ENCODE results near the gene DEFB126.
"Not testable (repeated sequence)": the region's sequence is repeated elsewhere in the genome, so short reads cannot be mapped to it uniquely, and the experiment has no call there.

Gene DEFB126

DNA sequence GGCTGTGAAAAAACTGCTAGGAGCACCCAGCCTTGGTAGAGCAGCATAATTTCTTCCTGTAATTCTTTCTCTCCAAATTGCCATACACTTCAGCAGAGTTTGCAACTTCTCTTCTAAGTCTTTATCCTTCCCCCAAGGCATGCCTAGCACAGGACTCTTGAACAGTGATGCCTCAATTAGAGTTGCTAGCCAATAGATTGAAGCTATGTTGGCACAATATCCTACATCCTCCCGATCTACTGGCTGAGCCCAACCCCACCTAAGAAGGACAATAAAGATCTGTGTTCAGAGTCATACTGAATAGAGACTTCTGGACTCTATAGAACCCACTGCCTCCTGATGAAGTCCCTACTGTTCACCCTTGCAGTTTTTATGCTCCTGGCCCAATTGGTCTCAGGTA is at the start of gene DEFB126:
TSS of gene DEFB126 (plus strand) at position 301 of the 400 bp plus-strand sequence. CDS start at position 340, 39 bp downstream.
- DNase-seq (ENCODE audit: low read depth): no peak

DNA sequence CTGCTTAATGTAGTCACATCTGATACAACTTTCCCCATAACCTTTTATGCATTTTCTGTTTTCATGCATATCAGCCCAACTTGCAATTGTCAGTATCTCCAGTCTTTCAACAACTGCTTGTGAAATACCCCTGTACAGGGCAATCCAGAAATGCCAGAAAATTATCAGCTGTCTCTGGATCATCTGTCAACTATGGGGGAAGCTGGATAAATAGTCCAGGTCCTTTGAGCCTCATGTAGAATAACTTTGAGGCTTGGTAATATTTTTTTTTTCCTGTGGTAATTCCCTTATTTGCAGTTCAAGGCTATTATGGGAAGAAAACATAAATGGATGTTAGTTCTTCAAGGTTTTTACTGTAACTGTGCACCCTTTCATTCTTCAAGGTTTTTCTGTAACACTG is 48.7 kb upstream of the DEFB126 start:
- no peak for DNase-seq (ENCODE audit: low read depth)

DNA sequence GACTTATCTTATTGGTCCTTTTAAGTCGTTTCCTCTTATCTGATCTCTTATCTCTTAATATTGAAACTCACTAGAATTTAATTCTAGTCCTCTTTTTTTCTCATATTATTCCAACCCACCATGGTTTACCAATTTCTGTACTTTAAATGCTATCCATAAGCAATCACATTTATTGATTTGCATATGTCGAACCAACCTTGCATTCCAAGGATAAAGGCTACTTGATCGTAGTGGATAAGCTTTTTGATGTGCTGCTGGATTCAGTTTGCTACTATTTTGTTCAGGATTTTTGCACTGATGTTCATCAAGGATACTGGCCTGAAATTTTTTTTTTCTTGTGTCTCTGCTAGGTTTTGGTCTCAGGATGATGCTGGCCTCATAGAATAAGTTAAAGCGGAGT is 47.2 kb upstream of the DEFB126 start:
- DNase-seq (ENCODE audit: low read depth): no peak

GRCh38 chr20:97691-98090 is 44.7 kb upstream of the DEFB126 start:
- DNase-seq (ENCODE audit: low read depth): not testable (repeated sequence)

- no peak for DNase-seq (ENCODE audit: low read depth)
Measured at GRCh38 chr20:101975-102374, 40.4 kb upstream of the DEFB126 start.

DNA sequence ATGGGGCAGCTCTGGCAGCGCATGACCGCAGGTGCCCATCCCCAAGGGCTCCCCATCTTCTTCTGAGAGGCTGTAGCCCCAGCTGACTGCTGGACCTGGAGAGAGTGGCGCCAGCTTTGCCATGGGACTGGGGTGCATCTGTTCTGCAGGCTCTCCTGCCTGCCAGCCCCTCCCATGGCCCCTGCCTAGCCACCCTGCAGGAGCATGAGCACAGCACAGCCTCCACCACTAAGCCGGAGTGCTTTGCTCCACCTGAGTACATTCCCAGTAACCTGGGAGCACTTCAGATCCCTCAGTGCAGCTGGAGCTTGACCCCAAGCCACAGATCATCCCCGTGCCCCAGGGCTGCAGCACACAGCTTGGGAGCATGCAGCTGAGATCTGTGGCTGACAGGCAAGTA is 38.9 kb upstream of the DEFB126 start:
- no peak for DNase-seq (ENCODE audit: low read depth)

- DNase-seq (ENCODE audit: low read depth): no peak
Measured at GRCh38 chr20:112396-112795, 30.0 kb upstream of the DEFB126 start.

GRCh38 chr20:117518-117917 is 24.9 kb upstream of the DEFB126 start:
- no peak for DNase-seq (ENCODE audit: low read depth)

GRCh38 chr20:129786-130323 is 12.5 kb upstream of the DEFB126 start:
- DNase-seq (ENCODE audit: low read depth): not testable (repeated sequence)

DNA sequence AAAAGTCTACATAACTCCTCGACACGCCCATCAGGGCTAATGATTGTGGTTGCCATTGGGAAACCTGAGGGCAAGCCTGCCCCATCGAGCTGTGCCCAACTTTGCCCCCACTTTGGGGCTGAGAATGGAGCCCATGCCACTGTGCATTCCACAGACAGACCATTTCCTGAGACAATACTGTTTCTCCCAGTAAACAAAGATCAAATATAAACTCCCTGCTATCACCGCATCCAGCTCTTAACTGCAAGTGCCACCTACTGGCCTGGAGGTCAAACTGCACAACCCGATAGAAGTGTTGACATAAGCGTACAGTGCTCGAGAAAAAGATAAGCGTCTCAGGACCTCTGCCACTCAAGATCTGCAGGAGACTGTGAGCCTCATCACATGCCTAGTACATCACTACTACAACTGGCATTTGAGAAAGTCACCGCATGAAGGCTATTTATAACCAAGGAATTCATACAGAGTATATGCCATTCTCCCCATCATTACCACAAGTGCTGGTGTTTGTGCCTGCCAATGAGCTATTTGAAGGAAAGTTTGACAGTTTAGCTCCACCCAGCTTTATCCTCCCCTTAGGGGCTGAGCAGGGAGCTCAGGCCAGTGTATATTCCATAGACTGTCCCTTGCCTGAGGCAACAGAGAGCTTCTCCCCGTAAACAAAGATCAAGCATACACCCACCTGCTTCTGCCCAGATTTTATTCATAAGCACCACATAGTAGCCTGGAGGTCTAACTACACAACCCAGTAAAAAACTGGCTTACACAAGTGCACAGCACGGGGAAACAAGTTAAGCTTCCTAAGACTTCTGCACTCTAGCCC is 4.5 kb upstream of the DEFB126 start:
- peak; percentile 21 for DNase-seq (ENCODE audit: low read depth)

DNA sequence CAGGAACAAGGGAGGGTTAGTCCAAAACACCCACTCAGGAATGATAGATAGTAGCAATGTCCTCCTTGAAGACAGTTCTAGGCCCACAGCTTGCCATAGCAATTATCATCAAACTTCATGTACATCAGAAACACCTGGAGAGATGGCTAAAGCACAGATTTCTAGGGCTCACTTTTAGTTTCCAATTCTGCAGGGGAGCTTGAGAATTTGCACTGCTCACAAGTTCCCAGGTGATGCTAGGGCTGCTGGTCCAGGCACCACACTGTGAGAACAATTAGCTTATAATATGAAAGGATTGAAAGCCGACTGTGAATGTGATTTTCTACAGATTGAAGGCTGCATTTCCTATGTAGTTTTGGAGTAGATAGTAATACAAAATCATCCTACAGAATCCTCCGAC is 3.5 kb downstream of the DEFB126 start:
- no peak for DNase-seq (ENCODE audit: low read depth)

DNA sequence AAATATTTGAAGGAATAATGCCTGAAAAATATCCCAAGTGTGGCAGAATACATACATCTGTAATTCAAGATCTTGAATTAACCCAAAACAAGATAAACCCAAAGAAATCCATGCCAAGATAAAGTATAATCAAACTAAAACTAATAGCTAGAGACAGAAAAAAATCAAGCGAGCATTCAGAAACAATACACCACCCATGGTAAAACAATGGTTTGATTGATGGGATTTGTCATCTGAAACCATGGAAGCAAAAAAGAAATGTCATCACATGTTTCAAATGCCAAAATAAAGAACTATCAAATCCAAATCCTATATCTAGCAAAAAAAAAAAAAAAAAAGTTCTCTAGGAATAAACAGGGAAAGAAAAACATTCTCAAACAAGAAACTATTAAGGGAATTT is 9.7 kb downstream of the DEFB126 start:
- DNase-seq (ENCODE audit: low read depth): no peak

DNA sequence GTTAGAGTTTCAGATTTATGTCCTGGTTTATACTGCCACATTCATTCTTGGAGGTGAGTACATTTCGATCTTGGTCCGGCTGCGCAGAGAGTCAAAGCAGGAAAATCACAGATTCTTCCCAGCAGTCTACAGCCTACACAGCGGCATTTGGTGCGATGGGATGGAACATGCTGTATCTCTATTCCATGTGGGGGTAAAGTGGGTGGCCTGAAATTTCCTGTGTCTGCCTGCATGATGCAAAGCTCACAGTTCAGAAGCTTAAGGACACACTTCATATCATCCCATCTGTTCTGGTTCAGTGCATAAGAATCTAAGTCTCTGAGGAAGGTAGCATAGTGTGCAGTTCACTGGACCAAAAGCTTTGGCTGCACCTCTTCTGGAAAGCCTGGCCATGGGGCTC is 14.8 kb downstream of the DEFB126 start, which contains the start of gene DEFB127:
TSS of gene DEFB127 (plus strand) at position 301 of the 400 bp plus-strand sequence. CDS start at position 392, 91 bp downstream.
- DNase-seq (ENCODE audit: low read depth): no peak

DNA sequence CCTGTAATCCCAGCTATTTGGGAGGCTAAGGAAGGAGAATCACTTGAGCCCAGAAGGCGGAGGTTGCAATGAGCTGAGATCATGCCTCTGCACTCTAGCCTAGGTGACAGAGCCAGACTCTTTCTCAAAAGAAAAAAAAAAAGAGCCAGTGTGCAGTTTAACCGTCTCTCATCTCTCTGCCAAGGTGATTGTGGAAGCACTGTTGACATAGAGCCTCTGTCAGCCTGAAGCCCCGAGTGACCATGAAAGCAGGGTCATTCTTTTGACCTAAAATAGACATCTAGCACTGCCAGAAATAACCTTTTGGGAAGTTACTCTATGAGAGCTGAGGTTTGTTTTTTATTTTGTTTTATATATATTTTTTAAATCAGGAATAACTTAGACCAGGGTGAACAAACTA is 22.2 kb downstream of the DEFB126 start:
- DNase-seq (ENCODE audit: low read depth): no peak

GRCh38 chr20:168876-169275 is 26.5 kb downstream of the DEFB126 start:
- no peak for DNase-seq (ENCODE audit: low read depth)

- DNase-seq (ENCODE audit: low read depth): no peak
Measured at GRCh38 chr20:184288-184687, 41.9 kb downstream of the DEFB126 start.

DNA sequence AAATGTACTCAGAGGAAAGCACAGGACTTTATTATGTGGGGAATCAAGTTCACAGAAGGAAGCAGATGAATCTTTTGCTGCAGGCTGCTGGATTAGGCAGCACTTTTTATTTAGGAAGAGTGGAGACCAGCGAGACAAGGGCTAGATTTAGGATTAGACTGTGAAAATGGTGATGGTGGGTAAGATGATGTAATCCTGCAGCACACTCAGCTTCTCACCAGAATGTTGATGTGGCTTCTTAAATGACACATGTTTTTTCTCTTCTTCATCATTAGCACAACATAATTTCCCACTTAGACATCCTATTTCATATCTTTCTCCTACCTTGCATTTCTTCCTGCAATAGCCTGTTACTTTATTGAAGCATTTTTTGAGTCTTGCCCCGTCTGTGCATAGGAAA is 45.3 kb downstream of the DEFB126 start:
- no peak for DNase-seq (ENCODE audit: low read depth)

DNA sequence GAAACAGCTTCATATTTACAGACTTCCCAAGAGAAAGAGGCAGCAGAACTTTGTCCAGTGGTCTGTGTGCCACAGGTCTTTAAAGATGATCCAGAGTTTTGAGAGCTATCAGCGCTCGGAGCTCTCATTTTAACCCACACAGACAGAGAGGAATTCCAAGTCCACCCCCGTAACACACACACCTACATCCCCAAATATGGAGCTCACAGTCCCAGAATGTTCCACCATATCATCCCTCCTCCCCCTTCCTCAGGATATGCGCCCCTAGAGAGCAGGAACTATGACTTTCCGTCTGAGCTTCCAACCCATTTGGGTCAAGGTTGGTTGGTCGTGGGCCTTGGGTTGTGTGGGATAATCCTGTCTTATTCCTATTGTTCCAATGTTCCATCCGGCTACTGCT is 47.2 kb downstream of the DEFB126 start, which contains the start of gene DEFB128:
TSS of gene DEFB128 (minus strand) at position 101 of the 400 bp plus-strand sequence. CDS start at position 13, 88 bp downstream.
- no peak for DNase-seq (ENCODE audit: low read depth)

Data from CMK (cell line).